Activated CD8-positive, alpha-beta memory T cell treated with anti-CD3 and anti-CD28 coated beads for 1 hour (primary cell): ENCODE data around the gene LAMC1.

ENCODE experiments used
- DNase-seq, 2 donors: peaks; one replicate each; pipeline ENCODE4 v3.0.0-alpha.2; 2020; ENCODE audit warnings: low read depth in 1 of 2; ENCODE audit errors: extremely low read depth in 1 of 2

LAMC1 gene

DNA sequence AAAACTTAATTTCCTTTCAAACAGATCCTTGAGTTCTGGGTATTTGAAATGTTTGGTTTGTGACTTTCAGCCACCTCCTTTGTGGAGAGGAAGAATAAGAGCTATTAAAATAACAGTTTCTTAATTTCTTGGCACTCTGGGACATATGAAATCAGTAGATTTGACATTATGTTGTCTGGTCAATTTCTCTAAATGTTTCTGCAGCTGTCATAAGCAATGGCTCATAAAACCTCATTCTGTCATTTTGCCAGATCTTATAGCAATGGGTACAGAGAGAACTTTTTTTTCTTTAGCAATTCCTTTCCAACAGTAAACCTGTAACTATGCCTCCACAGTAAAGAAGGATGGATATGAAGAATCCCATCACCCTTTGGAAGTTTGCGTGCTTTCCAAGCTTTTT lies 52.6 kb downstream of the LAMC1 start:
- DNase-seq, result no peak

DNA sequence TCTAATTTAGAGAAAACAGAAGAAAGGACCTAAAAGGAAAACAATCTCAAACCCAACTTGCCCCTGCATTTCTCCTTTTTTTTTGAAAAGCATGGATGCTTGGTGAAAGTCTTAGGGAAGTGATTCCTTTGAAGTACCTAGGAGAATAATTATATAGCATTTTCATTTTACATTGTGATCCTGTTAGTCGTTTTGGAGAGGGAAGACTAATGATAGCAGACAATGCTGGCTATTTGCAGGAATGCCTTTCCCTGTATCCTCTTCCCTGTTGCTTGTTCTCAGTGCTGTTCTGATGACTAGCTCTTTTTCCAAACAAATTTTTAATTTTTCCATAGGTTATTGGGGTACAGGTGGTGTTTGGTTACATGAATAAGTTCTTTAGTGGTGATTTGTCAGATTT lies 53.9 kb downstream of the LAMC1 start:
- no peak for DNase-seq

DNA sequence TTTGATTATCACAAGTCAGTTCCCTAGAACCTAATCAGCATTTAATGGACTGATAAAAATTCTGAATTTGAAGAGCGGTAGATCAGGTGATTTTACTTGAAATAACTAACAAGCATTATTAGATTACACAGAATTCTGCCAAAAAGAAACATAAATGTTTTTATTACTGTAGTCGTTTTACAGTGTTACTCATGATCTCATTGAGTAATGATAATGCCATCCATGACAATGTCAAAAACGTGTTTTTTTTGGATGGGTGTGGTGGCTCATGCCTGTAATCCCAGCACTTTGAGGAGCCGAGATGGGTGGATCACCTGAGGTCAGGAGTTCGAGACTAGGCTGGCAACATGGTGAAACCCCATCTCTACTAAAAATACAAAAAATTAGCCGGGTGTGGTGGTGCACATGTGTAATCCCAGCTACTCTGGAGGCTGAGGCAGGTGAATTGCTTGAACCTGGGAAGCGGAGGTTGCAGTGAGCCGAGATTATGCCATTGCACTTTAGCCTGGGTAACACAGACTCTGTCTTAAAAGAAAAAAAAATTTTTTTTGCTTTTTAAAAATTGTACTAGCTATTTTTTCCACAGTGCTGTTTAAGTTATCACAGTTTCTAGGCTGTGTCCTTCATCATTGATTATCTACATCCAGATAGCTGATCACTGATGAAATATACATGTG lies 56.6 kb downstream of the LAMC1 start:
- no peak for DNase-seq

DNA sequence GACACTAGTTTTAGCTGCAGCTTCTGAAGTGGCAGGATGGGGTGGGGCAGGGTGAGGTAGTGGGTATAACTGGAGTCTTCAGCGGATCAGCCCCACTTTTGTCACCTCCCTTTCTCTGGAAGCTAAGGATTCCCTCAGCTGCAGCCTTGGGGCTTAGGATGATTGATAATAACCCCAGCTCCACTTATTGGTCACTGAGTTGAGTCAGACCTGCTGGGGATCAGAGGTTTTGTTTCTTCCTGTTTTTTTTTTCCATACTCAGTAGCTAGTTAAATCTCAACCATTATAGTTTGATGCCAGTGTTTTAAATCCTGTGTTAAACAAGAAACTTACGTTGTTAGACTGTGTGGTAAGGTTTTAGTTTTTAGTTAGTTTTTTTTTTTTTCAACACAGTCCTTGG lies 57.2 kb downstream of the LAMC1 start:
- no peak for DNase-seq

DNA sequence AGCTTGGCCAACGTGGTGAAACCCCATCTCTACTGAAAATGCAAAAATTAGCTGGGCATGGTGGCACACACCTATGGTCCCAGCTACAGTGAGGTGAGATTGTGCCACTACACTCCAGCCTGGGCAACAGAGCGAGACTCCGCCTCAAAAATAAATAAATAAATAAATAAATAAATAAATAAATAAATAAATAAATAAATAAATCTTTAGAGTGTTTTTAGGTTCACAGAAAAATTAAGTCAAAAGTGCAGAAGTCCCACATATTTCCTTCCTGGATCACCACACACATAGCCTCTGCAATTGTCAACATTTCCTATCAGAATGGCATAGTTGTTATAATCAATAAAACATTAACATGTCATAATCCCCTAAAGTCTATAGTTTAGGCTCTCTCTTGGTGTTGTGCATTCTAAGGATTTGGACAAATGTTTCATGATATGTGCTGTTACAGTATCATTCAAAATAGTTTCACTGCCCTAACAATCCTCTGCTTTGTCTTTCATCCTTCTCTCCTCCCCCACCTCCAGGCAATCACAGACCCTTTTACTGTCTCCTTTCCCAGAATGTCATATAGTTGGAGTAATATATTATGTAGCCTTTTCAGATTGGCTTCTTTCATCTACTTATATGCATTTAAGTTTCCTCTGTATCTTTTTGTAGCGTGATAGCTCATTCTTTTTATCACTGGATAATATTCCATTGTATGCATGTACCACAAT lies 58.3 kb downstream of the LAMC1 start:
- no peak for DNase-seq

DNA sequence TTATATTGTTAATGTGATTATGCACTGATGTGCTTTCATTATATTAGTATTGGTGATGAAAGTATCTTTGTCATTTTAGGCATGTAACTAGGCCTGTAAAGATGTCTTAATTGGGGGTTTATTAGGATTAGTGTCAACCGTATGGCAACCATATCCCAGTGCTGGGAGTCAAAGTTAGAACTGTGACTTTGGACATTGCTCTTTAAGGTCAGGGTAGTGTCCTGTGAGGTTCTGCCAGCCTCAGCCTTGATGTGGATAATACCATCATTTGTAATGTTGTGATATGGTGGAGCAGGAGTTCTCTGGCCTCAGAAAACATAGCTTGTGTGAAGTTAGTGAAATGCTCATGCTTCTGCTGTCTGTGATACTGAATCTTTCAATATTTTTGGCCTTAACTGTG lies 59.4 kb downstream of the LAMC1 start:
- DNase-seq, result no peak

DNA sequence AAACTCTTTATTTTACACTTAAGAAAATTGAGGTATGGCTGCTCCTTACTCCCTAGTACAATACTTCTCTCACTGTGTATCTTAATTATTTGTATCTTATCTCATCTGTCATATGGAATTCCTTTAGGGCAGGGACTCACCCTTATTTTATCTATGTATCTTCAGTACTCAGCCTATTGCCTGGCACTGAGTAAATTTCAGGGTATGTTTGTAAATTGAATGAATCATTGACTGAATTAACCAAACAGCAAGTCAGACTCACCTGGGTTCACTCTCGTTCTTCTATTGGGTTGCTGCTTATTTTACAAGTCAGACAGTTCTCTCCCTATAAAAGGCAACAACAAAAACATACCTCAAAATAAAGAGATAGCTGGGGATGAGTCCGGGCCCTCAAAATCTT lies 63.8 kb downstream of the LAMC1 start:
- DNase-seq, result no peak

DNA sequence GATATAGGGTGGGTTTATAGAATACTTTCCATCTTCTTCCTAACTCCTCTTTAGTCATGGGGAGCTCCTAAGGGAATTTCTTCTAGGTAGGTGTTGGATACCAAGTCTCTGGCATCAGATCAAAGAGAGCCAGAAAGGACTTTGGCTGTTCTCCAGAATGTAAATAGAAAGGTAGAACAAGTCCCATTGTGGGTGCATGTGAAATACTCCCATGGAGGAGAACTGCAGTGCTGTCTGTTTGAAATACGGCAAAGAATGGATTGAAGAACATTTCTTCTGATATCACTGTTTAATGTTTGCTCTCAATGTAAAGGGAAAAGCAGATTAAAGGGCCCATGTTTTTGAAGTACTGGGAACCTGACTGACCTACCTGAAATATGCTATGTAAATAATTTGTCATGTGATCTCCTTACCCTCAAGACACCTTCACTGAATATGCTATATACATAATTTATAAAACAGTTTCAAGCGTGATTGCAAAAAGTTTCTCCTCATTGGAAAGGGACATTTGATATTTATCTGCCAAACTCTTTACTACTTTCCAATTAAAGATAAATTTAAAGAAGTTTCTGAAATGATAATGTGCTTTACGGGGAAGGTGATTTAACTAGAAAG lies 65.9 kb downstream of the LAMC1 start:
- DNase-seq, result no peak

DNA sequence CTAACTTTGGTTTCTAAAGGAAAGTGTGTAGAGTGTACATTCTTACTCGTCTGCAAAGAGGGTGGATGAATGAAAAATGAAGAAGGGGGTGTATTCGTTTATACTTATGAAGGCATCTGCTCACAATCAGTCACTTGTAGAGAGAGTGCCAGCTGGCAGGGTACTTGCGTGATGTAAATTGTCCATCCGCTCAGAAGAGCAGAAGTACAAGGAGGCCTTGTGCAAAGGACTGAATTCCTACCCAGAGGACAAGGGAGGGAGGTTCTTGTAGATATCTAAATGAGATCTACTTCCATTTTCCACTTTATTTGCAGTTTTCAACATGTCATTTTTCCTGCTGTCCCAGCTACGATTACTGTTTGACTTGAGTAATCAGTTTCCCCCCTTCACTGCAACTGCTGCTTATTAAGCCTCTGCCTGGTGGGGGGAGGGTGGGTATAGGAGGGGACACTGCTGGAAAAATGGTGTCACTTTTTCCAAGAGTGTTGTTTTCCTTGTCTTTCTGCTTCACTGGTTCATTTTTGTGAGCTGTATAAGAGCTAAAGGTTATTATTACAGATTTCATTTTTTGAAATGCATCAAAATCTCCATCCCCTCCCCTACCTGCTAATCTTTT lies 67.3 kb downstream of the LAMC1 start:
- no peak for DNase-seq

DNA sequence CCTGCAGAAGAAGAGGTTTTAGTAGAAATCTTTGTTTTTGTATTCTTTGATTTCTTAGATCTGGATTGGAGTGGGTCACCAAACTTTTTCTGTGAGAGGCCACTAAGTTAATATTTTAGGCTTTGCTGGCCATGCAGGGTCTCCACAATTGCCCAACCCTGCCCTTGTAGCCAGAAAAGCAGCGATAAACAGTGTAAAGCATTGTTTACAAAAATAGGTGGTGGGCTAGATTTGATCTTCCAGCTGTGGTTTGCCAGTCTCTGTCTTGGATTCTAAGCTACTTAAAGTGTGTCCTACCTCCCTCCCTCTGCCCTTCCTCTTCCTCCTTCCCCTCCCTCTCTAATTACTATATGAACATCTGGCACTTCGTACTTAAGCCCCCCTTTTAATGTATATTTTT lies 68.0 kb downstream of the LAMC1 start:
- no peak for DNase-seq

DNA sequence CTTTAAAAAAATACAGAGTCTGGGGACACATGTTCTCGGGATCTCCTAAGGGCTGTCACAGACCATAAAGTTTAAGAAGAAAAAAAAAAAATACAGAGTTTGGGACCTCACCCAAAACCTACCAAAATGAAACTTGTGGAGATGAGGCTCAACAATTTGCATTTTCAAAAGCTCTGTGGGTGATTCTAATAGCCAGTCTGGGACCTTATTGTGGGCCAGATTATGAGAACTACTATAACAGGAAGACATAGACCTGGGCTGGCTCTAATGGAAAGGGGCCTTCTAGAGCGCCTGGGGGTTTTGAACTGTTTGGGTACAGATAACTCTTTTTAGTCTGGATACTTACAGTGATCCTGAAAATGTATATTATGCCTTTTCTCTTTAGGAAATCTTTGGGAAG lies 69.1 kb downstream of the LAMC1 start:
- no peak for DNase-seq

DNA sequence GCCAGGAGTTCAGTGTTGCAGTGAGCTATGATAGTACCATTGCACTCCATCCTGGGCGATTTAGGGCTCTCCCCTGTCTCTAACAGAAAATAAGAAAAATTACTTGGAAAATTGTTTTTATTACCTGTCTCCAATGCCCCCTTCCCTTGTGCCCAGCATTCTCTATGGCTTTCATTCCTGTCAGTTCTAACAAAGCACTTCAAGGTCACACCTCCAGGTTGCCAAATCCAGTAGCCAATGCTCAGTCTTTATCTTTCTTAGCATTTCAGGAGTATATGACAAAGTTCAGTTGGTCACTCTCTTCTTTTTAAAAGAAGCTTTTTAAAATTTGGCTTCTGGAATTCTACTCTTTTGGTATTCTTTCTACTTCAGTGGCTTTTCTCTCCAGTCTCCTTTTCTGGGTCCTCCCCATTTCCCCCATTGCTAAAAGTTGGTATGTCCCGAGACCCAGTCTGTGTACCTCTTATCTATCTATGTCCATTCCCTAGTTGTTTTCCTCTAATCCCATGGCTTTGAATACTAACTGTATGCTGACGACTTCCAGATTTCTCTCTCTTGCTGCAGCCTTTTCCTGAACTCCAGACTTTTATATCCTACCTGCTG lies 69.9 kb downstream of the LAMC1 start:
- DNase-seq, result no peak

DNA sequence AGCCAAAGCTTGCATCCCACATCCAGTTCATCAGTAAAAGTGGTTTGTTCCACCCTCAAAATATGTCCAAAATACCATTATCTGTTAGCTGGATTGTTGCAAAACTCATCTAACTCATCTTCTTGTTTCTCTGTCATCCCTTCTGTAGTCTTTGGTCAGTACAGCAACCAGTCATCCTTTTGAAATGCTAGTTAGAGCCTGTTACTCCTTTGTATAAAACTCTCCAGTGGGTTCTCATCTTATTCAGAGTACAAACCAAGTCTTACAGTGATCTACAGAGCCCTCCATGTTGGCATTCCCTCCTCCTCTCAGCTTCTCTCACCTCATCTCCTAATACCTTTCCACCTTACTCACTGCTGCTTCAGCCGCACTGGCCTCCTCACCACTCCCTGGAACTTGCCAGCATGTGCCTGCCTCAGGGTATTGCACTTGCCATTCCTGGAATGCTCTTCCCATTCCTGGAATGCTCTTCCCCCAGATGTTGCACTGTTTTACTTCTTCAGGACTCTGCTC lies 70.6 kb downstream of the LAMC1 start:
- no peak for DNase-seq

DNA sequence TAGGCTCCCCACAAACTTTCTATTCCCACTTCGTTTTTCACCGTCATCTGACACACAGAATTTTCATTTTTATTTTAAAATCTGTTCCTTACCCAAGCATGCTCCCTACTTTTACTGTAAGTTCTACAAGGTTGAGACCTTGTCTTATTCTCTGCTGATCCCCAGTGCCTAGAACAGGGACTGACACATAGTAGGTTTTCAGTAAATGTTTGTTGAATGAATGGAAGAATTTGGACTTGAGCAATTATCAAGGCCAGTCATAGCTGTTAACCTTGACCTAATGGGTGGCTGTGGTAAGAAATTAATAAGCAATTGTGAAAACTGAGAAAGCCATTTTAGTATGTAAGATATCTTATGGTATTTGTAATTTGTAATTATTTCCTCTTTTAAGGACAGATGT lies 71.1 kb downstream of the LAMC1 start:
- DNase-seq, result no peak

DNA sequence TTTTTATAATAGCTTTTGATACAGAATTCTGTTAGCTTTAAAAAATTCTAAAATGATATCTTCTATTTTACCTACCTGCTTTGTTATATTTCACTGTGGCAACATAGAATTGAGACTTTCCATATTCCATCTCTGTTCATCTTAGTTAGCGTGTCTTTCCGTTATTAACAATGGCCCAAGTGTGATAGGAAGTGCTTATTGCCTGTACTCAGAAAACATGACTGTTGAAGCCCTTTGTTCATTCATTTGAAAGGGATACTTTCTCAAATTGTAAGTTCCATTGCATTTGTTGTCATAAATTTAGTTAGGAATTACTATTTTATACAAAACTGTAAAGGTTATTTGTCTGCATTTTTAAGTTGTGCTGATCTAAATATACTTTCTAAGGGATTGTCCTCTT lies 73.1 kb downstream of the LAMC1 start:
- no peak for DNase-seq

DNA sequence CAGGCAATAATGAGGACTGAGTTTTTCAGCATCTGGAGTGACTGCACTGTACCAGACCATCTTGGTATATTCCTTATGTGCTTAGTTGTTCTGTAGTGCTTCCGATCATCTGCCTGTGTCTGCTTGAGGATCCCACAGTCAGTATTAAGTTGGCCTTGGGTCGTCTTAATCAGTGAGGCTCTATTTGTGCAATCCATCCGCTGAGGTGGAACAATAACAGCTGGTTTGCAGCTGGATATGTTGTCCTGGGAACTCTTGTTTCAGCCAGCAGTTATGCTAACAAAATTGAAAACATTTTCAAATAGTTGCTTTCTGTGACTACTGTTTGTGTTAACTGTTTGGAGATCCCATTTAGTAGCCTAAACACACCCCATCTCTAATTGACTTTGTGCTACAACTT lies 73.7 kb downstream of the LAMC1 start:
- DNase-seq, result no peak

DNA sequence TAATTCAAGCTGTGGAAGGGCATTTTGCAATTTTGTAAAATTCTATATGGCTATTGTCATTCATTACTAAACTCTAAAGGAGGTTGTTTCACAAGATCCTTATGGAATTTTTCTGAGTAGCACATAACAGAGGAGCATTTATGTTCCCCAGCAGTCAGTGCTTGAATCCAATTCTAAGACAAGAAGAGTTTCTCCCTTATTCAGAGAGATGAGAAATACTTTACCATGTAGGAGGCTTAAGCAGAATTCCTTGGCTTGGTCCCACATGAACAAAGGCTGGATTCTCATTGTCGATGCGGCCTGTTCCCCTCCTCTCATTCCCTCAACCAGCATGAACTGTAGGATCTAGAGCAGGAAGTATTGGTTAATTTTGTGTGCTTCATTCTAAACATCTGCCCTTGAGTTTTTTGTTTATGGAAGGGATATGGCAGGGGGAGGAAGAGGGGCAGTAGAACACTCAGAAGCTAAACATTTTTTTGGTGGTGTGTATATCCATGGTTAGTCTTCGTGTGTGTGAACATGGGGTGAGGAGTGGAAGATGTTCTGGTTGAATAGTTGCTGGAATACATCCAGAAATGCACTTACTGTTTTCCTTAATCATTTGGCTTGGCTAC lies 74.3 kb downstream of the LAMC1 start:
- no peak for DNase-seq

DNA sequence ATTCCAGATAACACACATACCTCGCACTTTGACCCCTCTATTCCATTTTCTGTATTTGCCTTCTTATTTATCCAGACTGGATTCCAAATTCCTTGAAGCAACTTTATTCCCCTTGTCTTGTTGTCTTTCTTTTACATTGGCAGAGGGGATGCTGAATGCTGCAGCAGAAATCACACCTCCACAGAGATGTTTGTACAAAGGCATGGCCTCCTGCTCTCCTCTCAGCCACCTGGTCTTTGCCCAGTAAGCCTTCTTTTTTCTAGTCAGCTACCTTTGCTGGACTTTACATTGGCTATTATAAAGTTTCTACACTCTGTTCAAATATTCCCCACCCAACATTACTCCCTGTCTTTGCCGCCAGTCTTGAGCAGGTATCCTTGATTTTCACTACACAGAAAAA lies 75.1 kb downstream of the LAMC1 start:
- no peak for DNase-seq

DNA sequence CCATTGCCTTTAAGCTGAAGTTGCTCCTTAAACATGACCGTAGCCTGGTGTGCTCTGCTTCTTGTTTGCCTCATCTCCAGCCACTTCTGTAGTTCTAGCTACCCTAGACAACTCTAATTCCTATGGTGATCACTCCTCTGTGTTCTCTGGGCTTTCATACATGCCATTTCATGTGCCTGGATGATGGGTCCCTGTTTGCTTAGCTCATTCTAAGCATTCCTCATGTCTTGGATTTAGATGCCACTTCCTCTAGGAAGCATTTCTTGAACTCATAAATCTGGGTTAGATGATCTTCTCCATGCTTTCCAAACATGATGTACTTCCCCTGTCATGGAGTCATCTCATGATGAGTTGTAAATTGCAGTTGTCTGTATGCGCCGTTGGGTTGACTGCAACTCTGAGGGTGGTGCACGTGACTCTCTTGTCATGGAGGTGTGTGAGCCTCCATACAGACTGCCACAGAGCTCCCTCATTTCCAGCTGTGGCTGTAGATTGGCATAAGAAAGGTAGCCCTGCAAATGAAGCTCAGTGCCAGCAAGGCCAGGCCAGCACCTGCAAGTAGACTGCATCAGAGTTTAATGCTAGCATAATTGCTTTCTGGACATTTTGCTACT lies 77.2 kb downstream of the LAMC1 start:
- DNase-seq, result no peak

DNA sequence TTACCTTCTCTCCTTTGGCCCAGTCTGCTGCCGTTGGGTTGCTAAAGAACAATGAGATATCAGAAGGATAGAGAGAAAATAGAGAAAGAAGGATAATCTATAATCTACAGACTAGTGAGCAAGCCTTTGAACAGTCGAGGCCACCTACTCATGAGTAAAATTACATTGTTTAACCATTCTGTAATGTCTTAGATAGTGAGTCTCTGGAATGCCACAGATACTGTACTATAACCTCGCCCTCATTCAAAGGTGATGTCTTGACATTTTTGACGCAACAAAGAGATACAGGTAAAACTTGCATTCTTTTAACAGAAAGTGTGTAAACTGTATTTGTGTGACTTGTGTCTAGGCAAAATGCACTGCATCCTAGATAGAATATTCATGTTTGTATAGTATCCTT lies 77.9 kb downstream of the LAMC1 start:
- DNase-seq, result no peak
